ENCODE measurements around the gene CHPF2. TPM values are rescaled to one million over a fixed set of nuclear protein-coding genes. Genes with fewer than 3 reads are reported as not detected.

CHPF2 gene
- total RNA-seq, 1 donor from 2014 or later: 89.5 TPM

- Mint-ChIP-seq H3K4me3 (ENCODE audit: unreplicated experiment) (no peak overlapping the region), H3K9me3 (ENCODE audit: unreplicated experiment) (no peaks in the 10 kb centered on the region)
Observed at GRCh38 chr7:151211155-151211772, 21.0 kb upstream of the CHPF2 start.

GRCh38 chr7:151212626-151213025 lies 19.7 kb upstream of the CHPF2 start:
- no peak for DNase-seq (ENCODE audit: extremely low spot score, unreplicated experiment)
- Mint-ChIP-seq H3K27me3 (ENCODE audit: unreplicated experiment) (no peaks in the 10 kb centered on the region), H3K4me1 (ENCODE audit: unreplicated experiment) (no peaks in the 10 kb centered on the region), H3K36me3 (ENCODE audit: unreplicated experiment) (peaks cover 27% of the 10 kb centered on the region), H3K4me3 (ENCODE audit: unreplicated experiment) (no peak overlapping the region), H3K9me3 (ENCODE audit: unreplicated experiment) (no peaks in the 10 kb centered on the region), H3K27ac (ENCODE audit: unreplicated experiment) (no peak overlapping the region)
- no peak for TF ChIP-seq CTCF (IDR thresholded peaks at IDR 0.05)

More at GRCh38 chr7:151211155-151211772, 21.0 kb upstream of the CHPF2 start:
- Mint-ChIP-seq H3K4me1 (ENCODE audit: unreplicated experiment) (no peaks in the 10 kb centered on the region), H3K27ac (ENCODE audit: unreplicated experiment) (no peak overlapping the region), H3K27me3 (ENCODE audit: unreplicated experiment) (peaks cover 6% of the 10 kb centered on the region), H3K36me3 (ENCODE audit: unreplicated experiment) (peaks cover 27% of the 10 kb centered on the region)
- TF ChIP-seq CTCF (IDR thresholded peaks at IDR 0.05): no peak
- no peak for DNase-seq (ENCODE audit: extremely low spot score, unreplicated experiment)

GRCh38 chr7:151213826-151214225 lies 18.5 kb upstream of the CHPF2 start:
- TF ChIP-seq CTCF (IDR thresholded peaks at IDR 0.05): no peak
- no peak for DNase-seq (ENCODE audit: extremely low spot score, unreplicated experiment)
- H3K9me3 Mint-ChIP-seq (ENCODE audit: unreplicated experiment): no peaks in the 10 kb centered on the region
- H3K4me3 Mint-ChIP-seq (ENCODE audit: unreplicated experiment): no peak overlapping the region
- no peak overlapping the region for H3K27ac Mint-ChIP-seq (ENCODE audit: unreplicated experiment)
- H3K36me3 Mint-ChIP-seq (ENCODE audit: unreplicated experiment): peaks cover 38% of the 10 kb centered on the region
- H3K4me1 Mint-ChIP-seq (ENCODE audit: unreplicated experiment): no peaks in the 10 kb centered on the region
- H3K27me3 Mint-ChIP-seq (ENCODE audit: unreplicated experiment): no peaks in the 10 kb centered on the region

GRCh38 chr7:151215396-151215795 lies 16.9 kb upstream of the CHPF2 start:
- H3K9me3 Mint-ChIP-seq (ENCODE audit: unreplicated experiment): no peaks in the 10 kb centered on the region
- H3K27ac Mint-ChIP-seq (ENCODE audit: unreplicated experiment): no peak overlapping the region
- DNase-seq (ENCODE audit: extremely low spot score, unreplicated experiment): no peak
- no peaks in the 10 kb centered on the region for H3K4me1 Mint-ChIP-seq (ENCODE audit: unreplicated experiment)
- no peak for TF ChIP-seq CTCF (IDR thresholded peaks at IDR 0.05)
- H3K4me3 Mint-ChIP-seq (ENCODE audit: unreplicated experiment): no peak overlapping the region
- no peaks in the 10 kb centered on the region for H3K27me3 Mint-ChIP-seq (ENCODE audit: unreplicated experiment)
- peaks cover 45% of the 10 kb centered on the region for H3K36me3 Mint-ChIP-seq (ENCODE audit: unreplicated experiment)

GRCh38 chr7:151218170-151218569 lies 14.1 kb upstream of the CHPF2 start:
- DNase-seq (ENCODE audit: extremely low spot score, unreplicated experiment): no peak
- Mint-ChIP-seq H3K27ac (ENCODE audit: unreplicated experiment) (no peak overlapping the region), H3K4me1 (ENCODE audit: unreplicated experiment) (no peaks in the 10 kb centered on the region), H3K4me3 (ENCODE audit: unreplicated experiment) (no peak overlapping the region), H3K36me3 (ENCODE audit: unreplicated experiment) (peaks cover 55% of the 10 kb centered on the region), H3K27me3 (ENCODE audit: unreplicated experiment) (no peaks in the 10 kb centered on the region), H3K9me3 (ENCODE audit: unreplicated experiment) (no peaks in the 10 kb centered on the region)
- no peak for TF ChIP-seq CTCF (IDR thresholded peaks at IDR 0.05)
